Left ventricle myocardium superior (tissue), 1 donor: ENCODE measurements around the gene CD63. TPM values are rescaled to one million over a fixed set of nuclear protein-coding genes. Genes with fewer than 3 reads are reported as not detected.

ENCODE experiments used
- ATAC-seq: fragments of 200-7000 bp; cut with Tn5 transposase; one replicate; pipeline ENCODE4 v1.9.1; 2020; ENCODE audit warnings: mild to moderate bottlenecking, moderate library complexity
- DNase-seq: peaks from one replicate; pipeline ENCODE4 v3.0.0-alpha.2; 2020
- intact Hi-C: fragments of 100-400 bp; cut with micrococcal nuclease; formaldehyde crosslinking; loops from one replicate; pipeline ENCODE4 v1.11.0; 2022
- total RNA-seq: library from RNA; stranded (reverse); fragmentation: NEBNext Ultra II Directional; extraction: Animal tissue kit (Norgen Biotek cat#: 25700); gene quantifications from one replicate; pipeline ENCODE4 v1.2.1, GENCODE V29; 2021
- donor health status: DM: no; HTN: yes; CAD: no; lungs with severe emphysema.

The CD63 gene
- total RNA-seq, 1 donor from 2014 or later, result 733 TPM

DNA sequence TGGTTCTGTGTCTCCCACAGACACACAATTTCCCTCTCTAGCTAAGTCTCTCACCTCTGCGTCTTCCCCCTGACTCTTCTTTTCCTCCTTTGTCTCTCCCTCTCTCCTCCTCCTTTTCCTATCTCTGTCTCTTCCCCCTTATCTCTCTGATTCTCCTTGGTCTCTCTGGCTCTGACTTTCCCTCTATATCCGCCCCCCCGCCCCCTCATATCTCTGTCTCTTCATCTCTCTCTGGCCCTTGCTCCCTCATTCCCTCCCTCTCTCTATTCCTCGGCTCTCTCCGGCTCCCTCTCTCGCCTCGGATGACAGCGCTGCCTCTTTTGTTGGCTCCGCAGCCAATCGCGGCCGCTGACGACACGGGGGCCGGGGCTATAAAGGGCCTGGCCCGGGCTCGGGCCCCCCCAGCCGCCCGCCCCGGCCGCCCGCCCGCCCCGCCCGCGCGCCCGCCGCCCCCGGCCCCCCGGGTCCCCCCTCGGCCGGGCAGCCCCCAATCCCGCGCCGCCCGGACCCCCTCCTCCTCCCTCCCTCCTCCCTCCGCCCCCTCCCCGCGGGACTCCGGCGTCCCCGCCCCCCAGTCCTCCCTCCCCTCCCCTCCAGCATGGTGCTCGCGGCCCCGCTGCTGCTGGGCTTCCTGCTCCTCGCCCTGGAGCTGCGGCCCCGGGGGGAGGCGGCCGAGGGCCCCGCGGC is 14.1 kb upstream of the CD63 start, which contains the start of gene GDF11:
GDF11 (plus strand) TSS at position 404 of the 687 bp plus-strand sequence; CDS start at position 599, 195 bp downstream.
- DNase-seq (peak; percentile 88), ATAC-seq (peak; percentile 67)
- intact Hi-C loops, result loop anchor here (5.0 kb wide), 1 partner anchor 194 kb away; no protein-coding TSS in a partner anchor

- ATAC-seq (no peak), DNase-seq (no peak)
- intact Hi-C loops, result loop anchor here (5.0 kb wide), 1 partner anchor 195 kb away; no protein-coding TSS in a partner anchor
Measured at GRCh38 chr12:55741931-55742680, 13.3 kb upstream of the CD63 start.

- DNase-seq (no peak), ATAC-seq (no peak)
- intact Hi-C loops, result no loop called here
Measured at GRCh38 chr12:55739025-55739378, 10.2 kb upstream of the CD63 start.

- intact Hi-C loops, result no loop called here
- ATAC-seq, result peak; percentile 75
- DNase-seq, result peak; percentile 83
Measured at GRCh38 chr12:55738123-55739024, 9.6 kb upstream of the CD63 start.

- DNase-seq (no peak), ATAC-seq (peak; percentile 15)
Measured at GRCh38 chr12:55737581-55738122, 8.8 kb upstream of the CD63 start.

GRCh38 chr12:55736780-55737580 is 8.2 kb upstream of the CD63 start:
- intact Hi-C loops, result no loop called here

More at GRCh38 chr12:55737581-55738122, 8.8 kb upstream of the CD63 start:
- intact Hi-C loops, result no loop called here

GRCh38 chr12:55736076-55736475 is 7.3 kb upstream of the CD63 start:
- DNase-seq (no peak), ATAC-seq (no peak)
- intact Hi-C loops, result no loop called here

More at GRCh38 chr12:55736780-55737580, 8.2 kb upstream of the CD63 start:
- peak; percentile 70 for ATAC-seq
- DNase-seq, result peak; percentile 73

DNA sequence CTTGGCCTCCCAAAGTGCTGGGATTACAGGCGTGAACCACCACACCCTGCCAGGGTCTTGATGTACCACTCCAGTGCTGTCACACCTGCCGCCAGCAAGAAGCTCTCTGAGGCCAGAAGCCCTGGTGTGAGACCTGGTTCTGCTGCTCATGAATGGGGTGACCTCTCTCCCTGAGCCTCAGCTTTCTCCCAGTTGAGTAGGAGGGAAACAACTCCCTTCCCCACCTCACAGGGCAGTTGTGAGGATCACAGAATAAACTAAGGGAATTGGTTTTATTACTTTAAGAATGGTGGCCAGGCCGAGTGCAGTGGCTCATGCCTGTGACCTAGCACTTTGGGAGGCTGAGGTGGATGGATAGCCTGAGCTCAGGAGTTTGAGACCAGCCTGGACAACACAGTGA is 5.8 kb upstream of the CD63 start:
- intact Hi-C loops, result no loop called here
- ATAC-seq (no peak), DNase-seq (no peak)

DNA sequence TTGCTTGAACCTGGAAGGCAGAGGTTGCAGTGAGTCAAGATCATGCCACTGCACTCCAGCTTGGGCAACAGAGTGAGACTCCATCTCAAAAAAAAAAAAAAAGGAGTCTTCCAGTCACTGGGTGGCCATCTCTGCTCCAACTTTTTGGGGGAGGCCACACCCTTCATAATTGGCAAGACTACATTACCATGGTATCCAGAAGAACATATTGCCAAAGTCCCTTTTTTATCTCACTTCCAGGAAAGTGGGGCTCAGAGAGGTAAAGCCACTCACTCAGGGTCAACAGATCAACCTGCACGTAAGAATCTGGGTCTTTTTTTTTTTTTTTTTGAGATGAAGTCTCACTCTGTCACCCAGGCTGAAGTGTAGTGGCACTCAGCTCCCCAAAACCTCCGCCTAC is 5.0 kb upstream of the CD63 start:
- intact Hi-C loops, result no loop called here
- no peak for DNase-seq
- ATAC-seq, result no peak

DNA sequence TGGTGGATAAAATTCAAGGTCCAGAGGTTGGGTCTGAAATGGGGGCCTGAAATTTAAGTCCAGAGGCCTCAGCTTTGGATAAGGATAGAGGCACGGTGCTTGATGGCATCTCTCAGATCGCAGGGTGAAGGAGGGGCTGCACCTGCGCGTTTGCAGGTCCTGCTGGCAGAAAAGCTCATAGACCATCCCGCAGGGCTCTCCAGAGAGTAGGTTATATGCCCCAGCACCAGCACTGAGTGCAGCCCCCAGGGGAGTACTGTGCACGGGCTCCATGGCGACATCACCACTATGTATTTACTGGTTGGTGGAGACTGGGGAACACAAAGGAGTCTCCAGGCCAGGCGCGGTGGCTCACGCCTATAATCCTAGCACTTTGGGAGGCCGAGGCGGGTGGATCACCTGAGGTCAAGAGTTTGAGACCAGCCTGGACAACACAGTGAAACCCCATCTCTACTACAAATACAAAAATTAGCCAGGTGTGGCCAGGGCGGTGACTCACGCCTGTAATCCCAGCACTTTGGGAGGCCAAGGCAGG is 4.3 kb upstream of the CD63 start:
- DNase-seq (no peak), ATAC-seq (no peak)
- intact Hi-C loops, result no loop called here

GRCh38 chr12:55732288-55732687 is 3.5 kb upstream of the CD63 start:
- no peak for ATAC-seq
- intact Hi-C loops, result no loop called here
- no peak for DNase-seq

DNA sequence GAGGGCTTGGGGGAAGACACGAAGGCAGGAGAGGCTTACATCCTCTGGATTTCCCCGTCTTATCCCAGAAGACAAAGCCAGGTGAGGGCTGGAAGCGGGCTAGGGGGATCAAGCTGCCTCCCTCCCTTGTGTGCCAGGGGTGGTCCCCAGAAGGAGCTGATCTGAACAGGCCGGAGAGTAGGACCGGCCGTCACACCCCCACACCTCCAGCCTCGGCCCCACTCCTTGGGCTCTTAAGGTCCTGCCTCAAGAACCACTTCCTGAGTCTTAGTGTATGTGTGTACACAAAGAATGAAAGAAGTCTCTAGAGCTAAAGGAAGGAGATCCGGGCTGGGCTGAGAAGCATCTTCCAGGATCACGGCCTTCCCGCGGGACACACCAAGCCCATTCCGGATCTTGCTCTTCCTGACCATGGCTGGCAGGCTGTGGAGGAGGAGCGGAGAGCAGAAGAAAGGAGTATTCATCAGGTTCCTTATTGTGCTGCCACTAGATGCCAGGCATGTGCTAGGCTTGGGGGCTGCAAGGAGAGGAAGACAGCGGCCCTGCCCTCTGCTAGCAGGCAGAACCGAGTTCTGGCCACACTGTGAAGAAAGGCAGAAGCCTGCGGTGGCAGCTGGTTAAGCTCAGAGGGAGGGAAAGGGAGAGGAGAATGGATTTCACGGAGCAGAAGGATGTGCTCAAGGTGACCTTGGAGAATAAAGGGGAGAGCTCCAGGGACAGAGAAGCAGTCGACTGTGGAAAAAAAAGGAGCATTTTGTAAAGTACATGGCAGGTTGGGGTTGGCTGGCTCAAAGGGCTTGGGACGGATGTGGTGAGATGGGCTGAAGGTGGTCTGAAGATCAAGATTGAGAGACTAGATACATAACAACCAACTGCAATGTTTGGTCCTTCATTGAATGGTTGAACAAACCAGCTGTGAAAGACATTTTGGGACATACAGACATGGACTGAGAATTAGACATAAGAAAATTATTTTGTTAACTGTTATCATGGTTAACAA is 1.3 kb upstream of the CD63 start:
- intact Hi-C loops, result no loop called here
- DNase-seq (peak; percentile 53), ATAC-seq (peak; percentile 0)

- intact Hi-C loops, result no loop called here
- ATAC-seq (peak; percentile 56), DNase-seq (peak; percentile 87)
Measured at GRCh38 chr12:55728186-55728938, 447 bp downstream of the CD63 start.

DNA sequence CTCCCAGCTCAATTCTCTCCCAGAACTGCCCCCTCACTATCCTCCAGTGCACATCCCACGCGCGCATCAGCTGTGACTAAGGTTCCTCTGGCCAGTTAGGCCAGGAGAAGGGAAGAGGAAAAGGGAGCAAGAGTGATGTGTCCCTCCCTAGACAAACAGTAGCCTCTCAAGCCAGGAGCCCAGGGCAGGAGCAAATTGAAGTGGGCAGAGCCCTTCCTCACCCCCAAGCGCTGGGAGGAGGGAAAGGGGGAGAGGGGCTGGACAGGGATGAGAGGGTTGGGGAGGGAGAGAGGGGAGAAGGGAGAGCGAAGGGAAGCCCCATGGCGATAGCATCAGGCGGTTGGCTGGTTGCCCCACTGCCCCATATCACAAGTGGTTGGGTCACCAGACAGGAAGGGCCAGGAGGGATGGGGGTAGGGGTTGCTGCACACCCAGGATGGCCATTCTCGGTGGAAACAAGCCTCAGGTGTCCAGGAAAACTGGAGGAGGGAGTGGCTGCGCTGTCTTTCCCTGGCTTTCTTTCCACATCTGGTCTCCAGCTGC is 1.1 kb downstream of the CD63 start:
- intact Hi-C loops, result no loop called here
- ATAC-seq (peak; percentile 0), DNase-seq (peak; percentile 77)

- ATAC-seq (no peak), DNase-seq (no peak)
- intact Hi-C loops, result no loop called here
Measured at GRCh38 chr12:55726971-55727370, 1.8 kb downstream of the CD63 start.

DNA sequence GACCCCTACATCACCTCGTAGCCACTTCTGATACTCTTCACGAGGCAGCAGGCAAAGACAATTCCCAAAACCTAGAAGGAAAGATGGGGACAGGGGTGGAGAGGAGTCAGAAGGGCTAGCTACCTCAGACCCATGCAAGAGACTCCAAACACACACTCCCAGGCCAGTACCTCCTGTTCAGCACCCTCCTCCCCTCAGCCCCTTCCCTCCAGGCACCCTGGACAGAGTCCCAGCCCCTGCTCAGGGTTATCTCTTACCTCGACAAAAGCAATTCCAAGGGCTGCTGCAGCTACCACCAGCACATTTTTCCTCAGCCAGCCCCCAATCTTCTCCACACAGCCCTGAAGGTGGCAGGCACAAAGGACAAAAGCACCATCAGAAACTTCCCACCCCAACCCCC is 3.3 kb downstream of the CD63 start:
- DNase-seq (no peak), ATAC-seq (no peak)
- intact Hi-C loops, result no loop called here
